NOMO-1 treated with DMSO at 0.1 percent for 48 hours (cell line): ENCODE results near the gene RANBP9.

Source experiments
- DNase-seq: peaks from one replicate; lab custom pipeline; 2025; ENCODE audit not compliant: unreplicated experiment; lab: John Stamatoyannopoulos, UW

Gene RANBP9

DNA sequence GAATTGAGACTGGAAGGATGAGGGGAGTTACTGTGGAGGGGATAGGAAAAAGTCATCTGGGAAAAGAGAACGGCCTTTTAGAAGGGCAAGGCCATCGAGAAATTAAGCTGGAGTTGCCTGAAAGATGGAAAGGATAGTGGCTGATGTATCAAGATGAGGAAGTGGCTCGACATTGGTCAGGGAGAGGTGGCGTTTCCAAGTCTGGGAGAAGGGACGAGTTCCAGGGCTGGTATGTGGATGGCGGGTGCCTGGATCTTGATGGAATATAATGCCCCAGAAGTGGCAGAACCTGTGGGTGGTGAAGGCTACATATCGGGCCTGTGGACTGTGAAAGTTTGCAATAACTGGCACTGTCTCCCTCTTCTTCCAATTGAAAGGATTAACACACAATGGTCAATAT lies 139.4 kb downstream of the RANBP9 start:
- DNase-seq = no peak
